Testis (tissue), 3 donors: ENCODE measurements around the gene DPYD. TPM values are rescaled to one million over a fixed set of nuclear protein-coding genes. Genes with fewer than 3 reads are reported as not detected.

Source experiments
- DNase-seq: peaks from one replicate; pipeline ENCODE4 v3.0.0-alpha.2; 2019
- H3K27ac ChIP-seq, 2 donors: fragments of 200-600 bp; sonication (generic); one replicate each; pipeline ENCODE4 v1.5.1; 2019
- H3K27me3 ChIP-seq: fragments of 200-600 bp; sonication (generic); one replicate; pipeline ENCODE4 v1.5.1; 2019
- H3K36me3 ChIP-seq: fragments of 200-600 bp; sonication (generic); one replicate; pipeline ENCODE4 v1.5.1; 2017; ENCODE audit warnings: low read depth; ENCODE audit errors: missing control alignments
- H3K4me1 ChIP-seq: fragments of 200-600 bp; sonication (generic); one replicate; pipeline ENCODE4 v1.5.1; 2019
- H3K4me3 ChIP-seq, 2 donors: fragments of 200-600 bp; sonication (generic); one replicate each; pipeline ENCODE4 v1.5.1; 2017 to 2019
- H3K9me3 ChIP-seq: fragments of 200-600 bp; sonication (generic); one replicate; pipeline ENCODE4 v1.5.1; 2017
- CTCF ChIP-seq, 3 experiments: fragments of 450-650 bp in 2 of 3; fragments of 200-600 bp in 1 of 3; sonication (generic) in 1 of 3; IDR thresholded peaks; one replicate each; pipeline ENCODE4 v1.5.1; 2016 to 2019; ENCODE audit warnings: antibody characterized with exemption in 3 of 3, mild to moderate bottlenecking in 2 of 3, moderate library complexity in 1 of 3
- POLR2A ChIP-seq: fragments of 450-650 bp; IDR thresholded peaks from one replicate; pipeline ENCODE4 v1.6.1; 2017; ENCODE audit warnings: antibody characterized with exemption, mild to moderate bottlenecking, moderate library complexity
- WGBS, 2 donors: methylation state at CpG; one replicate each; pipeline ENCODE4 v1.1.5; 2018; 5-methylcytosine and 5-hydroxymethylcytosine counted together
- intact Hi-C: fragments of 100-400 bp; cut with DNase I; formaldehyde crosslinking; loops from one replicate; pipeline ENCODE4 v1.15.1; 2023; ENCODE audit warnings: low total_unique reads
- polyA plus RNA-seq: library from polyadenylated mRNA; stranded (reverse); fragments of 350-450 nt; fragmentation: Illumina TruSeq; extraction: RNeasy Lipid Tissue Mini Kit (QIAGEN cat#74804); gene quantifications from one replicate; pipeline ENCODE4 v1.2.3, GENCODE V29; 2014; ENCODE audit warnings: low read depth, low replicate concordance; ENCODE audit not compliant: insufficient read depth
- total RNA-seq, 2 donors: library from RNA; depleted of rRNA; stranded (reverse); fragments of >200 nt; gene quantifications; one replicate each; pipeline ENCODE4 v1.2.3, GENCODE V29; 2016

Gene DPYD
- total and polyA plus RNA-seq, 3 donors from 2014 or later, result 6.7 to 14.7 (median 11.5) TPM

DNA sequence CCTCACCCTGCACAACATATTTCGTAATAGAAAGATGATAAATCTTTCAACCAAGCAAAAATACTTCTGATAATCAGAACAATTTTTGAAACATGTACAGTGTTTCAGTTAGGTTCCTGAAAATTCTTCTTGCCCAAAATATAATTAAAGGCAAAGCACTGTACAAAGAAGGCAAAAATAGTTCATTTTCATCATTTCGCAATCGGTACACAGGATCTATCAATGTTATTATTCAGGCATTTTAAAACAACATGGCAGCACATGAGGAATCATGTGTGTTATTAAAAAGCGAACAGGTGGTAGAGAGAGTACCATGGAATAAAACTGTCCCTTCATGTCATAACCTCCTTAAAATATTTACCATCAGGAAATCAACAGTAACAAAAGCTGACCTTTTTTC is 356.9 kb downstream of the DPYD start:
- no peaks in the 10 kb centered on the region for H3K27me3 ChIP-seq
- no peaks in the 10 kb centered on the region for H3K4me1 ChIP-seq
- no peak overlapping the region for H3K4me3 ChIP-seq
- intact Hi-C loops, result no loop called here
- H3K36me3 ChIP-seq, result no peaks in the 10 kb centered on the region
- 92% methylated on average over 4 of the region's 4 CpGs for WGBS, 2 donors
- no peak for DNase-seq
- TF ChIP-seq CTCF (IDR thresholded peaks at IDR 0.05) (no peak), POLR2A (no peak)
- no peaks in the 10 kb centered on the region for H3K9me3 ChIP-seq
- H3K27ac ChIP-seq, result no peak overlapping the region

DNA sequence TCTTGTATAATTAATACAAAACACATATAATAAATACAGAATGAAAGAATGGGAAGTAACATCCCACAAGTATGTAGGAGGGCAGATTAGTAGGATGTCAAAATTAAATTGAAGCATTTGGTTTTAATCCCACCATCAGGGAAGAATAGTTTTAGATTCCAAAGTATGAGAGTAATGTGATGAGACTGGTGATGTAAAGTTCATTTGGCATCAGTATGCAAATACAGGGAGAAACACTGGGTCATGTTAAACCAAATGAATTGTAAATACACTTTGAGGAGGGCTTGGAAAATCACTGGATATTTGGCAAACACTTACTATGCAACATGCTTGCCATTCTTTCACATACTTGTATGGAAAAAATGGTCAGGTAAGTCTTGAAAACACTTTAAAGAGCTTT is 358.8 kb downstream of the DPYD start:
- Histone ChIP-seq H3K4me3 (no peak overlapping the region), H3K27me3 (no peaks in the 10 kb centered on the region), H3K36me3 (no peaks in the 10 kb centered on the region), H3K27ac (no peak overlapping the region), H3K9me3 (no peaks in the 10 kb centered on the region), H3K4me1 (no peaks in the 10 kb centered on the region)
- TF ChIP-seq CTCF (IDR thresholded peaks at IDR 0.05), result no peak
- no peak for TF ChIP-seq POLR2A
- intact Hi-C loops, result no loop called here
- no peak for DNase-seq

- WGBS, 2 donors, result 86 to 91% methylated on average over 4 of the region's 4 CpGs
- H3K4me1 ChIP-seq, result no peaks in the 10 kb centered on the region
- no peaks in the 10 kb centered on the region for H3K9me3 ChIP-seq
- no peaks in the 10 kb centered on the region for H3K27me3 ChIP-seq
- H3K36me3 ChIP-seq, result no peaks in the 10 kb centered on the region
- H3K4me3 ChIP-seq, result no peak overlapping the region
- H3K27ac ChIP-seq, result no peak overlapping the region
- TF ChIP-seq CTCF (IDR thresholded peaks at IDR 0.05), result no peak
- TF ChIP-seq POLR2A, result no peak
- intact Hi-C loops, result no loop called here
- no peak for DNase-seq
Measured at GRCh38 chr1:97560714-97561113, 360.1 kb downstream of the DPYD start.

DNA sequence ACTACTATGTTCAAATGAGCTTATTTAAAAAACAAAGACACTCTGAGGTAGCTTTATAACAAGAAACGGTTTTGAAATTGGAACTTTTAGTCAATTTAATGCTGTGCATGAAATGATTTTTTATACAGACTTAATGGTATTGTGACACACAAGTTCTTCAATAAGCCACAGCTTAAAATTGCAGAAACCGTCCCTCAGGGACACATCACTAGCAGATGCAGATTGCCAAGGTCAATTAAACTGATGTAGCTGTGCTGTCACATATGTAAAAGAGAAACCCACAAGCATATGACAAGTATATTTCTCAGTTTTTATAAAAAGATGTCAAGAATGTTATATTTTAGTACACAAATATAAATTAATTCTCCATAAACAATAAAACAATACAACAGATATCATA is 366.9 kb downstream of the DPYD start:
- DNase-seq, result no peak
- TF ChIP-seq POLR2A (no peak), CTCF (IDR thresholded peaks at IDR 0.05) (no peak)
- Histone ChIP-seq H3K27me3 (no peaks in the 10 kb centered on the region), H3K27ac (no peak overlapping the region), H3K9me3 (no peaks in the 10 kb centered on the region), H3K4me1 (no peaks in the 10 kb centered on the region), H3K4me3 (no peak overlapping the region), H3K36me3 (no peaks in the 10 kb centered on the region)
- intact Hi-C loops, result no loop called here
- WGBS, 2 donors, result 81 to 85% methylated on average over 2 of the region's 2 CpGs

DNA sequence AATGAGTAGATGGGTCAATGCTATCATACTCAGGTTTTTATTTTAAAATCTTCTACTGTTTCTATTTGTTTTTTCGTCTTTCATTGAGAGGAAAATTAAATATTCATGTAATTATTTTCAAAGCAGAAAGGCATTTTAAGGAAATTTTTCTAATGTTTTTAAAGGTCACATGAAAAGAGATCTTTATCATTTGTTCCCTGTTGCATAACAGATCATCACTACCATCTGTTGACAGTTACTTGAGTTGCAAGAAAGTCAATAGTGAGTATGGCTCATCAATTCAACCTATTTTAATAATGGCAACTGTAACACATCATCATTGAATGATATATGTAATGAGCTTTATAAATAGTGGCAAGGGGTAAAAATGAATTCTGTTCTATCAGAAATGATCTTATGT is 369.7 kb downstream of the DPYD start:
- no peak overlapping the region for H3K4me3 ChIP-seq
- no peaks in the 10 kb centered on the region for H3K27me3 ChIP-seq
- TF ChIP-seq POLR2A (no peak), CTCF (IDR thresholded peaks at IDR 0.05) (no peak)
- intact Hi-C loops, result no loop called here
- no peak for DNase-seq
- WGBS, 2 donors, result 89 to 90% methylated on average over 1 of the region's 1 CpG
- H3K4me1 ChIP-seq, result no peaks in the 10 kb centered on the region
- H3K27ac ChIP-seq, result no peak overlapping the region
- H3K36me3 ChIP-seq, result no peaks in the 10 kb centered on the region
- no peaks in the 10 kb centered on the region for H3K9me3 ChIP-seq
